Stimulated activated CD8-positive, alpha-beta memory T cell treated with anti-CD3 and anti-CD28 coated beads, Interleukin-7, amount 100 ng/mL, for 48 hours (primary cell): ENCODE data around the gene ME2.
"Not testable (repeated sequence)": the region's sequence is repeated elsewhere in the genome, so short reads cannot be mapped to it uniquely, and the experiment has no call there.

Experiments used
- DNase-seq, 2 donors: peaks; one replicate each; pipeline ENCODE4 v3.0.0-alpha.2; 2020; ENCODE audit warnings: low read depth in 1 of 2; ENCODE audit errors: extremely low read depth in 1 of 2

Gene ME2

DNA sequence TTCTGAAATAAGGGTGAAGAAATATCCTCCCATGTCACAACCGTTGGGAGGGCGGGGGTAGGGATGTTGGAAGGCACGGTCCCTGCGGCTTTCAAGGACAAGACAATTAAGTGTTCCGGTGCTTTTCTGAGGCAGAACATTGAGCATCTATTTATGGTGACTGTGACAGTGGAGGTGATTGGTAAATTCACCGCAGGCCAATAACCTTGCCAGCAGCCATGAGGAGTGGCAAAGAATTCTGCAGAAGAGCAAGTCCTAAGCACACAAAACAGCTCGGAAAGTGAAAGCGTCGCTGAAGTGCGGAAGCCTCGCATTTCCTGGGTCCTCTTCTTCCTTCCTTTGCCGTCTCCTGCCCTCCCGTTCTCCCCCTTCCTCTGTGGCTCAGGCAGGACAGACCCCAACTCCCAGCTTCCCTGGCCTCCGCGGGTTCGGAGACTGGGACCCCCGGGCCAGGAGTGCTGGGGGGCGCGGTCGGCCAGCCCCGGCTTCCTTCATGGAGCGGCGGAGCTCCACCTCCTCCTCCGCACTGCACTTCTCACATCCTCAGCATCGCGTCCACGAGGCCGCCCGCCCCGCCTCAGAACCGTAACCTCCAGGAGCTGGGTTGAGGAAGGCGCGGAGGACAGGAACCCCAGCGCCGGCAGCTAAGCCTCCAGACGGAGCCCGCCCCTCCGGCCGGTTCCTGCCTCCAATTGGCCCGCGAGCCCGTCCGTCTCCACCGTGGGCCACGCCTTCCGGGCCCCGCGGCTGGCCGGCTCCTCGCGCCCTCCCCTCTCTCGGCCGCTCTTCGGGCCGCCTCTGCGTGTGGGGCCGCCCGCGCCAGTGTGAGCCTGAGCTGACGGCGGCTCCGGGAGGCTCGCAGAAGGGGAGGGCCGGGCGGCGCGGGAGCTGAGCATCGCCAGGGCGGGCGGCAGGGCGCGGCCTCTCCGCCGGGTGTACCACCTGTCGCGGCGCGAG, at the start of gene ME2:
Gene ME2 (plus strand): TSS at position 774 of the 957 bp plus-strand sequence. CDS start 16,703 bp downstream, outside the sequence.
- peak; percentile 84 to 85 for DNase-seq

DNA sequence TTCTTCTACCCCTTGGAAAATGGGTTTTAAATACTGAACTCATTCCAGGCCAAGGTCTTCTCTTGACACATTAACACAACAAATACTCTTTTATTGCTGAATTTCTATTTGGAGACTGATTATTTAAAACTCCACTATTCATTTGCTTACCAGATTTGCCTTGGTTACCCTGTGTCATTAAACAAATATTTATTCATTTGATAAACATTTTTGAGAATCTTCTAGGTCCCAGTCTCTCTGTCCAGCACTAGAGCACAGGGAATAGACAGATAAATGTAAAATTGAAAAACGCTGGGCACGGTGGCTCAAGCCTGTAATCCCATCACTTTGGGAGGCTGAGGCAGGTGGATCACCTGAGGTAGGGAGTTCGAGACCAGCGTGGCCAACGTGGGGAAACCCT, 49.3 kb upstream of the ME2 start:
- no peak for DNase-seq

DNA sequence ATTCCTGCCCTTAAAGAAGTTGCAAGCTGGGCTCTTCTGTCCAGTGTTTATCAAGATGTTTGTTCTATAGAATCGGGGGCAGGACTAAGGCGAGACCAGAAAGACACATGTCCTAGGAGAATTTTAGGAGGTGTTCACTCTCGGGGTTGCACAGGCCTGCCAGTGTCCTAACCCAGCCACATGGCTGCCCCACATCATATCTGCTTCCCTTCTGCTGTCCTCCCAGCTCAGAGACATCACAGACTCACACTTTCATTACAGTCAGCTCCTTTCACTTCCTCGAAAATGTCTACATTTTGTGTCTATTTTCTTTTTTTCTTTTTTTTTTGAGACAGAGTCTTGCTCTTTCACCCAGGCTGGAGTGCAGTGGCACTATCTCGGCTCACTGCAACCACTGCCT, 48.4 kb upstream of the ME2 start:
- no peak for DNase-seq

DNA sequence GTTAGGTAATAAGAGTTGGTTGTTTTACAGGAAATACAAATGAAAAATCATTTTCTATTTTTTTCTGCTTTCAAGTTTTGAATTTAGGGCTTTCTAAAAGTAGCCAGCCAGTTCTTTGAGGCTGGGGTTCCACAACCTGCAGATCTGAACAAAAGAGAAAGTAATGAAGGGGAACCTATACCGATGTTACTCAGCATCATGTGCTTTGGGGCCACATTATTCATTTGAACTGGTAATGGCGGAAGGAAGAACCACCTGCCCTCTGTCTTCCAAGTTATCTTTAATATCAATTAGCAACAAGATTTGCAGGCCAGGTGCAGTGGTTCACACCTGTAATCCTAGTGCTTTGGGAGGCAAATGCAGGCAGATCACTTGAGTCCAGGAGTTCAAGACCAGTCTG, 46.2 kb upstream of the ME2 start:
- DNase-seq = no peak

DNA sequence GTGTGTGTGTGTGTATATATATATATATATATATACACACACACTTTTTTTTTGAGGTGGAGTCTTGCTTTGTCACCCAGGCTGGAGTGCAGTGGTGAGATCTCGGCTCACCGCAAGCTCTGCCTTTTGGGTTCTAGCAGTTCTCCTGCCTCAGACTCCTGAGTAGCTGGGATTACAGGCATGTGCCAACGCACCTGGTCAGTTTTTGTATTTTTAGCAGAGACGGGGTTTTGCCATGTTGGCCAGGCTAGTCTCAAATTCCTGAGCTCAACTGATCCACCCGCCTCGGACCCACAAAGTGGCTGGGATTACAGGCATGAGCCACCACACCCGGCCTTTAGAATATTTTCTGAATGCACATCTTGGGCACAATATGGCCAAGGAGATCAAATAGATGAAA, 45.4 kb upstream of the ME2 start:
- not testable (repeated sequence) for DNase-seq

DNA sequence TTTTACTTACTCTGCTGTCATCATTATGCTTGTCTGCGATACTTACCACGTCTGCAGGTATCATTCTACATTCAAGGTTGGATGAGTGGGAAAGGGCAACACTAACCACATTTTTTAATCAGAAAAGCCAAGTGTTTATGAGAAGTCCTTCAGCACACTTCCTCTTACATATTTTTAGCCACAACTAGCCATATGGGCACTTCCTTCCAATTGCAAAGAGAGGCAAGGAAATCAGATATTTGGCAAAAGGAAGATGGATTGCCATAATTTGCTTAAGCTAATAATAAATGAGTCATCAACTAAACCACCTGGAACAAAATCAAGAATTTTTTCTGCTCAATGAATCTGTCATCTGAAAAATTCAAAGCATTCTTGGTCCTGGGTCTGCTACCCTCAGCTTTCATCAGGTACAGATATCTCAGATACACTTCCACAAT, 42.4 kb upstream of the ME2 start:
- no peak for DNase-seq

DNA sequence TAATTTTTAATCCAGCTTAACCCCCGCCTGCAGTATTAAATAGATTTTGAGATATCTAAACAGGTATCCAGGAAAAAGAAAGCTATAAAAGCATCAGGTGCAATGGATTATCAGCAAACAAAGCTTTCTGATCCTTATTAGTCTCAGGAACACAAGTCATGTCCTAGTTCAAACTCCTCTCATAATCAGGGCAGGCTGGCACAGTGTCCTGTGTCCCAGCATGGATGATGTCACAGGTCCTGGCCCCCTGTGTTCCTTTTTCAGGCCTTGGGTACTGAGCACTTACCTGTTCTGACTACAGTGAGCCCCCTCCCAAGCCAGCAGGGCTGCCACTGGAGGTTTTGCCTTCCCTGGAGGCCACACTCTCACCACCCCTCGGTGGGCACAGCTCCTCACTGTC, 39.6 kb upstream of the ME2 start:
- no peak for DNase-seq

DNA sequence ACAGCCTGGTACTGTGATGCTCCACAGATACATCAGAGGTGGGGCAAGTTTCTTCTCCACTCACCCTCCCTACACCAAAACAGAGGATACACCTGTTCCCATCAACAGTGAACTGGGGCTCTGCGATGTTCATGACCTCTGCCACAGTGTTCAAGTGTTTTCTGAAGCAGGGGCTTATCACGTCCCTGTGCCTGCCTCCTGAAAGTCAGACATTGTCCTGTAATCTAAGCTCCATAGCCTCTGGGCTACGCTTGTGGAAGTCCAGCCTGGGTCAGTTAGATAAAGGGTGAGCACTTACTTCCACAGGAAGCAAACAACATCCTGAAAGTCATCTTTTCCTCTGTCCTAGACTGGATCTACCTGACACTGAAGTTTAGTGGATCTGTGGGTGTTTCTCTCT, 38.9 kb upstream of the ME2 start:
- no peak for DNase-seq

DNA sequence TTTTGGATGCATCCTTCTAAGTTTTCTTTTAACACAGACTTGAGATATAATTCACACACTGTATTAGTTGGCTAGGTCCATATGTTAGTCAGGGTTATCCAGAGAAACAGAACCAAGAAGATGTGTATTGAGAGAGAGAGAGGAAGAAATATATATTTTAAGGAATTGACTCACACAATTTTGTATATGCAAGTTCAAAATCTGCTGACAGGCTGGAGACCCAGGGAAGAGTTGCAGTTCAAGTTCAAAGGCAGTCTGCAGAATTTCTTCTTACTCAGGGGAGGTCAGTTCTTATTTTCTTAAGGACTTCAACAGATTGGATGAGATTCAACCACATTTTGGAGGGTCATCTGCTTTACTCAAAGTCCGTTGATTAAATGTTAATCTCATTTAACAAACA, 36.1 kb upstream of the ME2 start:
- DNase-seq = no peak

DNA sequence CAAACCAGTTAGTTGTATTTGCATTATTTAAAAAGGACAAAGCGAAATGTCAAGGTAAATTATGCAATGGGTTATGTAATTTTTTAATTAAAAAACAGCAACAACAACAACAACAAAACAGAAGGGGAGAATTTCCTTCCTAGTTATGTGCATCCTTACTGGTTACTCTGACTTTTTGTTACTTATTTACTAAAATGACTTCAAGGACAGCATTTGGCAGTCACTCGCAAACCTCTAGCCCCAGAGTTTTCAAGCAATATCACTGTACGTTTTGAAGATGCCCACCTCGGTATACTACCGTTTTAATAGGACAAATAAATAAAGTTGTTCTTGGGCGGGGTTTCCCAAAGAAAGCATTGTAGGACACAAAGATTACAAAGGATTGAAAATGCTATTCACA, 34.4 kb upstream of the ME2 start:
- DNase-seq = no peak

DNA sequence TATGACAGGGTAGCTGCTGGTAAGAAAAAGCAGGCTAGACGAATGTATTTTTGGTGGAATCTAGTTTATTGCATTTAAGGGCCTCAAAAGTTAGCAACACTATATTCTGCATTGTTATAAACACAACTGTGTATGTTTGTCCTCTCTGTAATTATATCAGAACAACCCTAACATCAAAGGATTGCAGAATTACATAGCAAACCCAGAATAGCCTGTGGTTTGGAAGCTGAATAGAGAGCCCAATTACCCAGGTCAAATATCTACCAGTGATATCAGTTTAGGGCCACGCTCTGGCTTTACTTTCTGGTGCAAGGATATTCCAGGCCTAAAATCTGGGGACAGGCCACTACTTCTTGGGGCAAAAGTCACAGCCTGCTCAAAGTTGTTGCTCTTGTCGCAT, 34.0 kb upstream of the ME2 start:
- DNase-seq = no peak

DNA sequence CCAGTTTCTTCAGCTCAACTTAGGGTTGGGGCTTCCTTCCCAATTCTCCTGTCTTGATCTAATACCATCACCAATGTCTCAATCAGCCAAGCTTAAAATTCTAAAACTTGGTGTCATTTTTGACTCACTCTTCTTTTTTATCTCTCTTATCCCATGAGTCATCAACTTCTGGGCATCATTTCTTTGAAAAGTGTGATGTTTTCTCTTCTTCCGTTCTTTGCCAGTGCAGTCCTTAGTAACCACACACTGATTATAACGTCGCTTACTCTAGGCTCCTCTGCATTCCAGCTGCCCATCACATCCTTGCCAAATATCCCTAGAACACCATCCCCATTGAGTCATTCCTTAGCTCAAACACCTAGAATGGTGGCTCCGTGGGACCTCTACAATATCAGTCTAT, 31.7 kb upstream of the ME2 start:
- no peak for DNase-seq

DNA sequence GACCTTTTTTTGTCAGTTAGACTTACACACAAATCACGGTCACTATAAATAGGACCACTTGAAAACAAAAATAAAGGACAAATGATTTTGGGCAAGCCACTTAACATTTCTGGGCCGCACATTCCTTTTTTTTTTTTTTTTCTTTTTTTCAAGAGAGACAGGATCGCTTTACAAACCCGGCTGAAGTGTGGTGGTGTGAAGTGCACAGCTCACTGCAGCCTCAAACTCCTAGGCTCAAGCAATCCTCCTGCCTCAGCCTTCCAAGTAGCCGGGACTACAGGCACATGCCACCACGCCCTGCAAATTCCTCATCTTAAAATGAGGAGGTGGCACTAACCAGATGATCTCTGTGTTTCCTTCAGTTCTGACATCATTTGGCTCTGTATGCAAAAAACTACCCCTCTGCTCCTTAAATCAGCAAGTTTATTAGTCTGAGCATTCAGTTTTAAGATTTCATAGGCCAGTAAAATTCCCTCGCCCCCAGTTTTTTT, 30.8 kb upstream of the ME2 start:
- DNase-seq = no peak

DNA sequence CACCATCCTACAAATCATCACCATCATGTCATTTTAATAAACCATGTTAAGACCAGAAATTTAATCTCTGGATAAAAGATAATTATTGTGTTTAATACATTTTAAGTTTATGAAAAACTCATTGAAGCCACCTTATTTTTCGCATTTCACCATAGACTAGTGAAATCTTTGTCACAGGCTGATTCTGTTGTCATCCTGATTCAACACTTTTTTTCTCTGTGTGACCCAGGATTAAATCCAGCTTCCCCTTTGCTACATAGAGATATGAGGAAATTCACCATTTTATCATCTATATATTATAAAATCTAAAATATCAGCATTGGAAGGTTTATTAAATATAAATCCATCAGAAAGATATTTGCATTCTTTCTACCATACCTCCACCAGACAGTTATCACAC, 29.9 kb upstream of the ME2 start:
- no peak for DNase-seq

DNA sequence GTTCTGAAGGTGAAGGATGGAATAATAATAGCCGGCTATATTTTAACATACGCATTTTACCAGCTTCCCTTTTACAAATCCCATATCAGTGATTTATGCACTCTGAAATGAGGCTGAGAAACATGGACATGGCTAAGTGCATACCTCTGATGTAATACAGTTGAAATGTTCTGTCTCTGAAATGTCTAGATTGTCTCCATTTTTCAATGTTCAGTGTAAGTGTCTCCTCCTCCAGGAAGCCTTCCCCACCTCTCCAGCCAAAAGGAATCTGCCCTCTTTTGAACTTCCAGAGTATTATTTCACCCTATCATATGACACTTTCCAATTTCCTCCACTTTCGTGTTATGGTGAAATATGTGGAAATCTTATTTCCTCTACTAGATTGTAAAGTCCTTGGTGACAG, 29.5 kb upstream of the ME2 start:
- DNase-seq = no peak

DNA sequence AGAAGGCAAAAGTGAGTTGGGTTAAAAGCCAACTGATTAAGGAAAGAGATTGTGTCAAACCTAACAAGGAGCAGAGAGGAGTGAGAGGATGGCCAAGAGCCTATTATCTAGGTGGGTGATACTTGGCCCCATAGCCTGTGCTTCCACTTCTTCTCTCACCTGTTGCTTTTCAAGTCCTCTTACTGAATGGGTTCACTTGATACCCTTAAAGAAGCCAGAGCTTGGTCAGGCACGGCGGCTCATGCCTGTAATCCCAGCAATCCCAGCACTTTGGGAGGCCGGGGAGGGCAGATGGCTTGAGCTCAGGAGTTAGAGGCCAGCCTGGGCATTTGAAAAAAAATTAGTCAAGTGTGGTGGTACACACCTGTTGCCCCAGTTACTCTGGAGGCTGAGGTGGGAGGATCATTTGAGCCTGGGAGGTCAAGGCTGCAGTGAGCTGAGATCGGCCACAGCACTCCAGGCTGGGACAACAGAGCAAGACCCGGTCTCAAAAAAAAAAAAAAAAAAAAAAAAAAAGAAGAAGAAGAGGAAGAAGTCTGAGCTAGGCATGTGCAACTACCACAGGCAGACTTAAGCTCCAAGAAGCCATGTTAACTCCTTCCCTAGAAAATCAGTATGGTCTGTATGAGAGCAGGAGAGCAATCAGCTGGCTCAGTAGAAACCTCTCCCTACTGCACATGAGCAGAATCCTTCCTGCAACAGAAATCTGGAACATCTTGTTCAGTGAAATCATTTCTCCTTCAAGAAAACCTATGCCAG, 28.4 kb upstream of the ME2 start:
- DNase-seq = no peak

DNA sequence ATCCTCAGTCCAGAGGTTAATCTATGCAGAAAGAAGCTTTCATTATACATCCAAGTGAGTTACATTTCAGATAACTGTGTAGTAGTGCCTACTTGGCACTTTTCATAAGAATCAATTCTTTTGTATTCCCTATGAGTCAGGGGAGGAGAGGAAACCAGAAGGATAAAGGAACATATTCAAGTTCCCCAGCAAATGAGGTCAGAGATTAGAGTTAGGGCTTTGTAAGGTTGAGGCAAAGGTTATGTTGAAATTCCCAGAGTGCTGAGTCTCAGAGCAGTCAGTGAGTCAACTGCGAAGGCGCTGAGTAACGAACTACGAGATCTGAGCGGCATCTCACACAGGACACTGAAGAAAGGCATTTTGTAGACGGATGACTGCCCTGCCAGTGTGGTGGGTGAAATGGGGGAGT, 25.1 kb upstream of the ME2 start:
- DNase-seq = no peak

DNA sequence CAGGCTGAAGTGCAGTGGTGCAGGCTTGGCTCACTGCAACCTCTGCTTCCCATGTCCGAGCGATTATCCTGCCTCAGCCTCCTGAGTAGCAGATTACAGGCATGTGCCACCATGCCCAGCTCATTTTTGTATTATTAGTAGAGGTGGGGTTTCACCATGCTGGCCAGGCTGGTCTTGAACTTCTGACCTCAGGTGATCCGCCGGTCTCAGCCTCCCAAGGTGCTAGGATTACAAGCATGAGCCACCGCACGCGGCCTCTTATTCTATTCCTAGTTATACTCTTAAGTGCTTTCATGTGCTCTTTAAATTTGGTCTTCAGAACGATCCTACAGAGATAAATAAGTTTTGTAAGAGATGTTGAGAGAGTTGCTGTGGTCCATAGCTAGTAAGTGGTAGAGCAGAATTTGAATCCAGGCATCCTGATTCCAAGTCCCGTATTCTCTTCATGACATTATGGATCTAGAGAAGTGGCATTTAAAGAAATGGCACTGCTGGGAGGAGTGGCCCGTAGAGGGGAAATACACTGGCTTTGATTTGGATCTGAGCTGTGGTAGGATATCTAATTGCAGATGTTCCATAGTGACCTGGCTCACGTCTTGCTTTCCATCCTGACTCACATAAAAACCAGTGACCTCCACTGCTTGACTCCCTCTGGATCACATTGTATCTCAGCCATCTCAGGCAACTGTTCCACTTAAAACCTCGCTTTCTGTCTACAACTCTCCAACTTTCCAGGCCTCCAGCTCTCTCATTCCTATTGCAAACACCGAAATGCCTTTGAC, 22.8 kb upstream of the ME2 start:
- DNase-seq = no peak

DNA sequence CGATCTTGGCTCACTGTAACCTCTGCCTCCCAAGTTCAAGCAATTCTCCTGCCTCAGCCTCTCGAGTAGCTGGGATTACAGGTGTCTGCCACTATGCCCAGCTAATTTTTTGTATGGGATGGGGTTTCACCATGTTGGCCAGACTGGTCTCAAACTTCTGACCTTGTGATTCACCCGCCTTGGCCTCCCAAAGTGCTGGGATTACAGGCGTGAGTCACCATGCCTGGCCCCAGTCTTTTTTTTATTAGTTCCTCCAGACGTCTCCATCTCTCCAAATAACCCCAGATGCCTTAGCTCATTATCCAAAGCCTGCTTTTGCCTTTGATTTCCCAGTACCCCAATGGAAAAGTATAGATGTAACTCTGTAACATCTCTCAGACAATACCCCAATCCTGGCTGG, 21.8 kb upstream of the ME2 start:
- DNase-seq = not testable (repeated sequence)

DNA sequence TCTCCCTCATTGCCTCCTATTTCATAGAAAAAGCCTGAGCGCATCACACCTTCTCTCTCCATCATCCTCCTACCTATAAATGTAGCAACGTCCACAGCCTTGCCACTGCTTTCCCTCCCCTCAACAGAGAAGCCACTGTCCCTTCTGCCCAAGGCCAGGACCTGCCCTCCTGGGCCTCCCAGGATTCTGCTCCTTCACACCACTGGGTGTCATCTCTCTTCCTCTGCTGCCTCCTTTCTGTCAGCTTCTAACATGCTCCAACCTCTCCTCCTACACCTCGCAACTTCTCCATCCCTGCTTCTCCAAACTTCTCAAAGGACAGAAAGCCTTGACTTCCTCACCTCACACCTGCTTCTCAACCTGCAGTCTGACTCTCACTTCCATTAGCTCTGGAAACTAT, 21.2 kb upstream of the ME2 start:
- no peak for DNase-seq
